Upper lobe of left lung (tissue), 6 donors: Measurements from ENCODE around the gene DLGAP1. TPM values are rescaled to one million over a fixed set of nuclear protein-coding genes. Genes with fewer than 3 reads are reported as not detected.

Source experiments
- ATAC-seq, 2 donors: fragments of 200-7000 bp; cut with Tn5 transposase; one replicate each; pipeline ENCODE4 v1.9.1; 2022; ENCODE audit warnings: mild to moderate bottlenecking in 2 of 2, moderate library complexity in 2 of 2; ENCODE audit not compliant: low FRiP score in 2 of 2
- DNase-seq, 2 donors: peaks; one replicate each; pipeline ENCODE4 v3.0.0-alpha.2; 2019 to 2020
- H3K27ac ChIP-seq, 4 donors: fragments of 200-600 bp; sonication (generic); one replicate each; pipeline ENCODE4 v1.5.1; 2016 to 2019
- H3K27me3 ChIP-seq, 4 donors: fragments of 200-600 bp; sonication (generic); one replicate each; pipeline ENCODE4 v1.5.1; 2017 to 2019
- H3K36me3 ChIP-seq, 4 donors: fragments of 200-600 bp; sonication (generic); one replicate each; pipeline ENCODE4 v1.5.1; 2016 to 2019
- H3K4me1 ChIP-seq, 4 donors: fragments of 200-600 bp; sonication (generic); one replicate each; pipeline ENCODE4 v1.5.1; 2018 to 2019
- H3K4me3 ChIP-seq, 4 donors: fragments of 200-600 bp; sonication (generic); one replicate each; pipeline ENCODE4 v1.5.1; 2017 to 2019; ENCODE audit warnings: mild to moderate bottlenecking in 2 of 4, moderate library complexity in 1 of 4
- H3K9me3 ChIP-seq, 4 donors: fragments of 200-600 bp; sonication (generic); one replicate each; pipeline ENCODE4 v1.5.1; 2018 to 2019
- EP300 ChIP-seq, 4 donors: sonication (generic); formaldehyde crosslinking; IDR thresholded peaks; one replicate each; pipeline ENCODE4 v1.5.1; 2017; ENCODE audit warnings: antibody characterized with exemption in 4 of 4, control low read depth in 2 of 4
- POLR2A ChIP-seq, 4 donors: fragments of 450-650 bp; IDR thresholded peaks; one replicate each; pipeline ENCODE4 v1.5.1; 2016 to 2017; ENCODE audit warnings: antibody characterized with exemption in 4 of 4, mild to moderate bottlenecking in 2 of 4
- POLR2AphosphoS5 ChIP-seq, 2 donors: sonication (generic); formaldehyde crosslinking; IDR thresholded peaks; one replicate each; pipeline ENCODE4 v1.5.1; 2017; ENCODE audit warnings: antibody characterized with exemption in 2 of 2
- WGBS, 2 donors: methylation state at CpG; one replicate each; pipeline ENCODE4 v1.1.5; 2017 to 2018; 5-methylcytosine and 5-hydroxymethylcytosine counted together
- total RNA-seq, 6 donors: library from RNA; depleted of rRNA in 4 of 6; stranded (reverse); fragments of >200 nt in 4 of 6; gene quantifications; one replicate each; pipeline versions ENCODE4 v1.1.0 to v1.2.1, GENCODE V29; 2016 to 2021
- TF ChIP-seq, protein P1 (sequence below), 6 experiments: fragments of 450-650 bp in 4 of 6; fragments of 200-600 bp in 2 of 6; sonication (generic) in 2 of 6; IDR thresholded peaks; one replicate each; pipeline ENCODE4 v1.5.1; 2016 to 2019; ENCODE audit warnings: antibody characterized with exemption in 6 of 6
- donor health status: DM: no; HTN: no; CAD: no; lungs with moderate emphysema.
- donor health status: DM: no; HTN: yes; CAD: no; lungs with severe emphysema.

DLGAP1 gene
- total RNA-seq, 6 donors from 2014 or later, result 2.1 to 4.6 (median 3.6) TPM

DNA sequence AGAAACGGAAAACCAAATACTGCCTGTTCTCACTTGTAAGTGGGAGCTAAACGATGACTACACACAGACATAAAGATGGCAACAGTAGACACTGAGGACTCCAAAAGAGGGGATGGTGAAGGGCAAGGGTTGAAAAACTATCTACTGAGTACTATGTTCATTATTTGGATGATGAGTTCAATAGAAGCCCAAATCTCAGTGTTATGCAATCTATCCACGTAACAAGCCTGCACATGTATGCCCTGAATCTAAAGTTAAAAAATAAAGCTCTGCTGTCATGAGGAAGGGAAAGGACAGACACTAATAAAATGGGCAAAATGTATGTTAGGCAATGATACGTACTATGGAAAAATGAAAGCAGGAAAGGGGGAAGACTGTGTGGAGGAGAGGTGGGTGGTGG is 629.1 kb downstream of the DLGAP1 start:
- Histone ChIP-seq H3K4me3 (no peak overlapping the region), H3K9me3 (no peaks in the 10 kb centered on the region), H3K27me3 (no peaks in the 10 kb centered on the region), H3K27ac (no peak overlapping the region), H3K4me1 (no peaks in the 10 kb centered on the region), H3K36me3 (no peaks in the 10 kb centered on the region)
- DNase-seq (no peak), ATAC-seq (no peak)
- TF ChIP-seq POLR2A (IDR thresholded peaks at IDR 0.05), result no peak
- TF ChIP-seq POLR2AphosphoS5 (IDR thresholded peaks at IDR 0.05), result no peak
- TF ChIP-seq EP300 (IDR thresholded peaks at IDR 0.05), result no peak
- TF ChIP-seq, protein P1, sequence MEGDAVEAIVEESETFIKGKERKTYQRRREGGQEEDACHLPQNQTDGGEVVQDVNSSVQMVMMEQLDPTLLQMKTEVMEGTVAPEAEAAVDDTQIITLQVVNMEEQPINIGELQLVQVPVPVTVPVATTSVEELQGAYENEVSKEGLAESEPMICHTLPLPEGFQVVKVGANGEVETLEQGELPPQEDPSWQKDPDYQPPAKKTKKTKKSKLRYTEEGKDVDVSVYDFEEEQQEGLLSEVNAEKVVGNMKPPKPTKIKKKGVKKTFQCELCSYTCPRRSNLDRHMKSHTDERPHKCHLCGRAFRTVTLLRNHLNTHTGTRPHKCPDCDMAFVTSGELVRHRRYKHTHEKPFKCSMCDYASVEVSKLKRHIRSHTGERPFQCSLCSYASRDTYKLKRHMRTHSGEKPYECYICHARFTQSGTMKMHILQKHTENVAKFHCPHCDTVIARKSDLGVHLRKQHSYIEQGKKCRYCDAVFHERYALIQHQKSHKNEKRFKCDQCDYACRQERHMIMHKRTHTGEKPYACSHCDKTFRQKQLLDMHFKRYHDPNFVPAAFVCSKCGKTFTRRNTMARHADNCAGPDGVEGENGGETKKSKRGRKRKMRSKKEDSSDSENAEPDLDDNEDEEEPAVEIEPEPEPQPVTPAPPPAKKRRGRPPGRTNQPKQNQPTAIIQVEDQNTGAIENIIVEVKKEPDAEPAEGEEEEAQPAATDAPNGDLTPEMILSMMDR (IDR thresholded peaks at IDR 0.05), result no peak
- WGBS, 2 donors, result 88 to 91% methylated on average over 4 of the region's 4 CpGs

DNA sequence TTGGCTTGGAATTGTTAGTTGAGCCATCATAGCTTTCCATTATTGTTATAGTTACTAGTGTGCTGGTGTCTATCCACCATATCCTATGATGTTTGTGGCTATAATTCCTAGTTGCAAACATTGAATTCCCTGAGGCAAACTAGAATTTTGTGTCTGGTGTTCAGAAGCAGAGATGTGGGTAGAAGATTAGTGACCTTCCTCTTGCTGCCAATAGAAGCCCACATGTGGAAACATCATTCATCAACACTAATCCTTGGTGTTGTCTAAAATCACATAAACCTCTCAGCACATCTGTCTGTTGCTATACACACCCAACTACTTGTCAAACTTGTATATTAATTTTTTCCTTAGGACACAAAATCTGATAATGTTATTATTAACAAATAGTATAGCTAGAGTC is 631.0 kb downstream of the DLGAP1 start:
- H3K36me3 ChIP-seq, result no peaks in the 10 kb centered on the region
- ATAC-seq, result no peak
- no peak overlapping the region for H3K4me3 ChIP-seq
- H3K4me1 ChIP-seq, result no peaks in the 10 kb centered on the region
- H3K27ac ChIP-seq, result no peak overlapping the region
- no peaks in the 10 kb centered on the region for H3K9me3 ChIP-seq
- DNase-seq, result no peak
- no peaks in the 10 kb centered on the region for H3K27me3 ChIP-seq
- TF ChIP-seq EP300 (IDR thresholded peaks at IDR 0.05) (no peak), POLR2AphosphoS5 (IDR thresholded peaks at IDR 0.05) (no peak), POLR2A (IDR thresholded peaks at IDR 0.05) (no peak)
- TF ChIP-seq, protein P1 (IDR thresholded peaks at IDR 0.05), result no peak

DNA sequence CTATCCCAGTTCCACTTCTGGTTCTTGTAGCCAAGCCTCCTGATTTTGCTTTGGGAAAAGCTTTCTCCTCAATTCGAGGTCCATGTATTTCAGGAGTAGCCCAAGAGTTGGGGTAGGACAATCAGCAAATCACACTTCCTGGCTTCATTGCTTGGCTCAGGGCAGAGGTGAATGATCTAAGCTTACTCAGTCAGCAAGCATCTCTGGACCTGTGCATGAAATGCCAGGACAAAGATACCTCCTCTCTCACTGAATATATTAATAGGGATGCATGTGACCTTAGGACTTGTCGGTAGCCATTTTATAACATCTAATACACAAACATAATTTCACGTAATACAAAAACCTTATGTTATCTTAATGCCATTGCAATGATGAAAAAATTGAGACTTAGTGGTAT is 632.0 kb downstream of the DLGAP1 start:
- no peak for DNase-seq
- H3K36me3 ChIP-seq, result no peaks in the 10 kb centered on the region
- H3K27ac ChIP-seq, result no peak overlapping the region
- no peak overlapping the region for H3K4me3 ChIP-seq
- no peak for ATAC-seq
- no peaks in the 10 kb centered on the region for H3K4me1 ChIP-seq
- 88 to 92% methylated on average over 3 of the region's 3 CpGs for WGBS, 2 donors
- TF ChIP-seq, protein P1 (IDR thresholded peaks at IDR 0.05), result no peak
- no peak for TF ChIP-seq EP300 (IDR thresholded peaks at IDR 0.05)
- no peak for TF ChIP-seq POLR2A (IDR thresholded peaks at IDR 0.05)
- no peak for TF ChIP-seq POLR2AphosphoS5 (IDR thresholded peaks at IDR 0.05)
- no peaks in the 10 kb centered on the region for H3K9me3 ChIP-seq
- no peaks in the 10 kb centered on the region for H3K27me3 ChIP-seq

DNA sequence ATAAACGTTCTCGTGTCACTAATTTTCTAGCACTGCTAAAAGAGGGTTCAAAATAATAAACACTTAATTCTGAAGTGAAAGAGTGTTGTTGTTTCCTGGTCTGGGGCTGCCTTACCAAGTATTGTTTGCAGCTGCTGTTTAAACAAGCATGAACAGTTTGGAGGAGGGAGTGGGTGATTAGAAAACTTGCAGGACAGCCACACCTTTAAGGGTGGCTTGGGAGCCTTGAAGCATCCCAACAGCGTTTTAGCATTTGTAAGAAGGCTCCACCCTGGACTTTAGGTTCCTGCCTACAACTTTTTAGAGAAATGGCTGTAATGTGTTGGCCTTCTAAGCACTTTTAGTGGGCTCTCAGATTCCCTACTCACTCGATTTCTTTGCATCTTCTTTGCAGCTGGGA is 633.6 kb downstream of the DLGAP1 start:
- Histone ChIP-seq H3K4me1 (no peaks in the 10 kb centered on the region), H3K4me3 (no peak overlapping the region), H3K27ac (no peak overlapping the region), H3K9me3 (no peaks in the 10 kb centered on the region), H3K27me3 (no peaks in the 10 kb centered on the region), H3K36me3 (no peaks in the 10 kb centered on the region)
- ATAC-seq (peak in 1 of 2 donors; percentile 8), DNase-seq (no peak)
- no peak for TF ChIP-seq POLR2A (IDR thresholded peaks at IDR 0.05)
- no peak for TF ChIP-seq EP300 (IDR thresholded peaks at IDR 0.05)
- TF ChIP-seq POLR2AphosphoS5 (IDR thresholded peaks at IDR 0.05), result no peak
- TF ChIP-seq, protein P1 (IDR thresholded peaks at IDR 0.05), result no peak
- WGBS, 2 donors, result 47 to 48% methylated on average over 4 of the region's 4 CpGs

DNA sequence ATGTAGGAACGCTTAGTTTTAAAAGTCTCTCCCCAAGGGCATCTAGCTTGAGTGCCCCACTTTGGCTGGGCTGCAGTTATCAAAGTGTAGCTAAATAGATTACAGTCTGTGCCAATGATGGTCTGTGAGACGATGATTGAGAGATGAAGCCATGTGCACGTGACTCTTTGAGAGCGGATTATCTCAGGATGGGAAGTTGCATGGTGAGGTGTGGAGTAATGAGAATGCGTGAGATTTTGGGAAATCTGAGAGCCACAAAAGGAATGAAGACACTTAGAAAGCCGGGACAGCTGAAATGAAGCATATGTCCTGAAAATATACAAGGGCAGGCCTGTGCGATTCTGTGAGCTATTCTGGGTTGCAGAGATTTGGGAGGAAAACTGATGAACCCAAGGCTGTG is 635.1 kb downstream of the DLGAP1 start:
- DNase-seq (no peak), ATAC-seq (no peak)
- 80 to 86% methylated on average over 7 of the region's 7 CpGs for WGBS, 2 donors

More for the DNA sequence above, 635.1 kb downstream of the DLGAP1 start:
- no peaks in the 10 kb centered on the region for H3K27me3 ChIP-seq
- H3K4me1 ChIP-seq, result no peaks in the 10 kb centered on the region
- TF ChIP-seq EP300 (IDR thresholded peaks at IDR 0.05), result no peak
- TF ChIP-seq POLR2A (IDR thresholded peaks at IDR 0.05), result no peak
- TF ChIP-seq POLR2AphosphoS5 (IDR thresholded peaks at IDR 0.05), result no peak
- TF ChIP-seq, protein P1 (IDR thresholded peaks at IDR 0.05), result no peak
- H3K9me3 ChIP-seq, result no peaks in the 10 kb centered on the region
- no peaks in the 10 kb centered on the region for H3K36me3 ChIP-seq
- no peak overlapping the region for H3K27ac ChIP-seq
- no peak overlapping the region for H3K4me3 ChIP-seq
